Posterior cingulate gyrus (tissue), 11 donors: ENCODE results near the gene SEMA5A.
"Not testable (repeated sequence)": the region's sequence is repeated elsewhere in the genome, so short reads cannot be mapped to it uniquely, and the experiment has no call there.

Experiments
- DNase-seq, 10 donors: peaks; one replicate each; pipeline versions ENCODE4 v3.0.0 to v3.0.0-alpha.2; 2020 to 2021; ENCODE audit warnings: mixed read lengths in 3 of 10
- intact Hi-C: fragments of 100-400 bp; cut with DNase I; formaldehyde crosslinking; loops from one replicate; pipeline ENCODE4 v1.15.1; 2023

SEMA5A gene

GRCh38 chr5:9375756-9376155 lies 170.1 kb downstream of the SEMA5A start:
- intact Hi-C loops, result no loop called here
- DNase-seq, result no peak

GRCh38 chr5:9374025-9374424 lies 171.8 kb downstream of the SEMA5A start:
- DNase-seq, result no peak
- intact Hi-C loops, result no loop called here

- intact Hi-C loops, result no loop called here
- no peak for DNase-seq
Measured at GRCh38 chr5:9373571-9373970, 172.3 kb downstream of the SEMA5A start.

GRCh38 chr5:9370256-9370655 lies 175.6 kb downstream of the SEMA5A start:
- intact Hi-C loops, result no loop called here
- no peak for DNase-seq

GRCh38 chr5:9365512-9365911 lies 180.4 kb downstream of the SEMA5A start:
- intact Hi-C loops, result no loop called here
- DNase-seq, result no peak

GRCh38 chr5:9363449-9363848 lies 182.4 kb downstream of the SEMA5A start:
- no peak for DNase-seq
- intact Hi-C loops, result no loop called here

- intact Hi-C loops, result no loop called here
Measured at GRCh38 chr5:9363026-9363425, 182.8 kb downstream of the SEMA5A start.

GRCh38 chr5:9362600-9362999 lies 183.3 kb downstream of the SEMA5A start:
- intact Hi-C loops, result no loop called here
- DNase-seq, result no peak

More at GRCh38 chr5:9363026-9363425, 182.8 kb downstream of the SEMA5A start:
- no peak for DNase-seq

GRCh38 chr5:9361835-9362234 lies 184.0 kb downstream of the SEMA5A start:
- intact Hi-C loops, result loop anchor here (1.0 kb wide), 1 partner anchor 182 kb away; no protein-coding TSS in a partner anchor

GRCh38 chr5:9358961-9359685 lies 186.8 kb downstream of the SEMA5A start:
- DNase-seq, result no peak
- intact Hi-C loops, result no loop called here

More at GRCh38 chr5:9361835-9362234, 184.0 kb downstream of the SEMA5A start:
- peak in 6 of 10 donors; percentile 15 to 88 (median 50) for DNase-seq

- no peak for DNase-seq
Measured at GRCh38 chr5:9356351-9356825, 189.5 kb downstream of the SEMA5A start.

GRCh38 chr5:9354336-9355081 lies 191.4 kb downstream of the SEMA5A start:
- no peak for DNase-seq
- intact Hi-C loops, result no loop called here

More at GRCh38 chr5:9356351-9356825, 189.5 kb downstream of the SEMA5A start:
- intact Hi-C loops, result no loop called here

- intact Hi-C loops, result not testable (repeated sequence)
Measured at GRCh38 chr5:9353048-9353447, 192.8 kb downstream of the SEMA5A start.

GRCh38 chr5:9351546-9351945 lies 194.3 kb downstream of the SEMA5A start:
- intact Hi-C loops, result no loop called here
- DNase-seq, result no peak

More at GRCh38 chr5:9353048-9353447, 192.8 kb downstream of the SEMA5A start:
- not testable (repeated sequence) for DNase-seq

GRCh38 chr5:9350301-9350797 lies 195.5 kb downstream of the SEMA5A start:
- DNase-seq, result no peak
- intact Hi-C loops, result no loop called here

- no peak for DNase-seq
- intact Hi-C loops, result no loop called here
Measured at GRCh38 chr5:9348401-9348996, 197.4 kb downstream of the SEMA5A start.

GRCh38 chr5:9347541-9348295 lies 198.2 kb downstream of the SEMA5A start:
- intact Hi-C loops, result no loop called here

GRCh38 chr5:9347032-9347431 lies 198.8 kb downstream of the SEMA5A start:
- intact Hi-C loops, result no loop called here
- no peak for DNase-seq

More at GRCh38 chr5:9347541-9348295, 198.2 kb downstream of the SEMA5A start:
- DNase-seq, result no peak

GRCh38 chr5:9344751-9345240 lies 201.1 kb downstream of the SEMA5A start:
- intact Hi-C loops, result no loop called here
- no peak for DNase-seq
